Stimulated activated CD4-positive, alpha-beta T cell treated with anti-CD3 and anti-CD28 coated beads, Interleukin-15, amount 100 ng/mL, for 48 hours (primary cell): ENCODE results near the gene LZTR1.

ENCODE experiments used
- DNase-seq, 2 donors: peaks; one replicate each; pipeline ENCODE4 v3.0.0-alpha.2; 2020; ENCODE audit warnings: low read depth in 2 of 2

LZTR1 gene

DNA sequence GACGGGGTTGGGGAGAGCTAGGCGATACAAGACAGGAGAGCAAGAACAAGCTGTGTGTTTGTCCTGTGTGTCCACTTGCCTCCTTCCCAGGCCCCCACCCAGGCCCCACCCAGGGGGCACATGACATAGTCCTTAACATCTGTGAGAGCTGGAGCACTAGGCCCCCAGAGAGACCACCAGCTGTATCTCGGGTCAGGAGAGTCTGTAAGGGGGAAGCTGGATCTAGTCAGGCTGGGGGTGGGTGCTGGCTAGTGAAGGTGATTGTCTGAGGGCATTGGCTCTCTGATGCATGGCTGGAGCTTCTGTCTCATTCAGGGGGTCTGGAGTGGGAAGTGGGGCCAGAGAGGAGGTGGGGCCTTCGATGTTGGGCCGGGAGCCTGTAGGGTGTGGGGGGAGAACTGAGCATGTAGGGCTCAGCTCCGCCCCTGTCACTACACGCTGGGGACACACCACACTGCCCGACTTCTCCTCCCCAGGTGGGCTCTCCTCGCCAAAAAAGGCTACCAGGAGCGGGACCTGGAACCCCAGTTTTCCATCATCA, 33.4 kb downstream of the LZTR1 start:
- DNase-seq = no peak

DNA sequence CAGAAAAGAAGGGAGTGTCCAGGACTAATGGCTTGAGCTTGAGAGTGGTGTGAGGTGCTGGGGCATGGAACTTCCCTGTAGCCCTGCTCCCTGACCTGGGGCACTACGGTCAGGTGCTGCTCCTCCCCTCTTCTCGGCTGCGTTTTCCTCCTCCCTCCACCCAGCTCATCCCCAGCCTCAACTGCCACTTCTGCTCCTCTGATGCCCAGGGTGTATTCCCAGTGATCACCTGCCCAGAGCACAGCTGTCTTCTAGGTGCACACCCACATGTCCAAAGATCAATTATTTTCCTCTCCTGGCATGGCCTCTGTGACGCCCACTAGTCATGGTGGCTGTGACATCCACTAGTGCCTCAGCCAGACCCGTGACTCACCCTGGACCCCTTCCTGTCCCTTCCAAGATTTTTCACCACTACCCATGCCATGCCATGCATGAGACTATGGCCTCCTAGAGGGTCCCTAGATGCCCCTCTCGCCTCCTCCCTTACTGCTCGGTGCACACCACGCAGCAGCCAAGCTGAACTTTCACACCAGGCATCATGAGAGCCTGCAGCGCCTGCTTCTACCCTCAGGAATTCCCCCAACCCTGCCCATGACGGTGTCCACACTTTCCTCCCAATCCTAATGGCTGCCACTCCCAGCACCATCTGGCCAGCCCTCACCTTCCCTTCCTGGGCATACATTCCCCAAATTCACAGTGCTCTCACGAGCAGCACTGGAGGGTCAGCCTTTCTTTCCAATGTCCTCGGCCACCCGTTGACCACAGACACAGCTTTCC, 34.7 kb downstream of the LZTR1 start:
- no peak for DNase-seq

DNA sequence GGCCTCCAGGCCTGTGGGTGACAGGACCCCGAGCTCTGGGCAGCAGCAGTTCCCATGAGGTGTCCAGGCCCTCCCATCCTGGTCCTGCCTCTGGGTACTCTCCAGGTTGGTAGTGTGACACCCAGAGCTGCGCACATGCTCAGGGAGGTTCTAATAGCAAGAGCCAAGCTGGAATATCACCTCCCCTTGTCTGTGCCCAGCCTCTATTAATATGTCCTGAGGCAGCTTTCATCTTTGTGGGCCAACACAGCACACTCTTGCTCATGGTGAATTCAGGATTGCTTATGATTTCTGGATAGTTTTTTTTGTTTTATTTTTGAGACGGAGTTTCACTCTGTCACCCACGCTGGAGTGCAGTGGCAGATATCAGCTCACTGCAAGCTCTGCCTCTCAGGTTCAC, 36.2 kb downstream of the LZTR1 start:
- no peak for DNase-seq

DNA sequence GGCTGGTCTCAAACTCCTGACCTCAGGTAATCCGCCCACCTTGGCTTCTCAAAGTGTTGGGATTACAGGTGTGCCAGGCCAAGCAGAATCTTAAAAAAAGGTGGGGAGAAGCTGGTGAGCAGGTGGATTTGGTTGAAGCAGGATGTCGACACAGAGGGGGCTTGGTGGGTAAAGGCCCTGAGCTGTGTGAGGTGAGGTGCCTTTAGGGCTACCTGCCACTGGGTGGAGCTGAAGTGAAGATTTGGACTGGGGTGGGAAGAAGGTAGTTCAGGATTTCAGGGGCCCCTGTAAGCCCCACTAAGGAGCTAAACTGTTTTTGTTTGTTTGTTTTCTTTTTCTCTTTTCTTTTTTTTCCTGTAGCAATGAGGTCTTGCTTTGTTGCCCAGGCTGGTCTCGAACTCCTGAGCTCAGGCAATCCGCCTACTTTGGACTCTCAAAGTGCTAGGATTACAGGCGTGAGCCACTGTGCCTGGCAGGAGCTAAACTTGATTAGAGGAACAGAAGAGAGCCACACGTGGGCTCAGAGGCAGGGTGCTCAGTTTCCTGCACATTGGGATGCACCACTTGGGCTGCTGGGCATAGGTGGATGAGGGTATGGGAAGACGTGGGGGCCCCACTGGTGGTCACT, 38.8 kb downstream of the LZTR1 start:
- no peak for DNase-seq

DNA sequence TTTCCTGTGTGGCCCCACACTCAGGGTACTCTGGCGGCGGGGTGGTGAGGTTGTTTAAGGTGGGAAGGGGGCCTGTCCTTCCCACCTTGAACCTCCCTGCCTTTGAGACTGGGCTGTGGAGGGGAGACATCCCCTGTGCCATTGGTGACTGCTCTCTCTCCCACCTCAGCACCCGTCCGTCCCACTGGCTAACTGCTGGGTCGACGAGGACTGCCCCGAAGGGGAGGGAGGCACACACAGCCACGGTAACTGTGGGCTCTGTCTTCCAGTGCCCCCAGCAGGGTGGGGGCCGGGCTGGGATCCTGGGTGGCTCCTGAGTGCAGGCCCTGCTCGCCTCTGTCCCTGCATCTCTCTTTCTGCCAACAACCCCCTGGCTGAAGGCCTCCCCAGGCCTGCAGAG, 40.4 kb downstream of the LZTR1 start:
- no peak for DNase-seq

DNA sequence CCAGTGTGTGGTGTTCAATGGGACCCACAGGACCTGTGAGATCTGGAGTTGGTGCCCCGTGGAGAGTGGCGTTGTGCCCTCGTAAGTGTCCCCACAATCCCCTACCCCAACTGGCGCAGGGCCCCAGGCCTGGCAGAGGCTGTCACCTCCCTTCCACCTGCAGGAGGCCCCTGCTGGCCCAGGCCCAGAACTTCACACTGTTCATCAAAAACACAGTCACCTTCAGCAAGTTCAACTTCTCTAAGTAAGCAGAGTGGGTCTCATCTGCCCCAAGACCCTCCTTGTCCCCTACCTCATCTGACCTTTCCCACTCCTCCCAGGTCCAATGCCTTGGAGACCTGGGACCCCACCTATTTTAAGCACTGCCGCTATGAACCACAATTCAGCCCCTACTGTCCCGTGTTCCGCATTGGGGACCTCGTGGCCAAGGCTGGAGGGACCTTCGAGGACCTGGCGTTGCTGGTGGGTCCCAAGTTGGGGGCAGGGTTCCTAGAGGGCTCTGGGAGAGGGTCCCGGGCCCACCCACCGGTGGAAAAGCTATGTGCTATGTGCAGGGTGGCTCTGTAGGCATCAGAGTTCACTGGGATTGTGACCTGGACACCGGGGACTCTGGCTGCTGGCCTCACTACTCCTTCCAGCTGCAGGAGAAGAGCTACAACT, 41.0 kb downstream of the LZTR1 start:
- no peak for DNase-seq

DNA sequence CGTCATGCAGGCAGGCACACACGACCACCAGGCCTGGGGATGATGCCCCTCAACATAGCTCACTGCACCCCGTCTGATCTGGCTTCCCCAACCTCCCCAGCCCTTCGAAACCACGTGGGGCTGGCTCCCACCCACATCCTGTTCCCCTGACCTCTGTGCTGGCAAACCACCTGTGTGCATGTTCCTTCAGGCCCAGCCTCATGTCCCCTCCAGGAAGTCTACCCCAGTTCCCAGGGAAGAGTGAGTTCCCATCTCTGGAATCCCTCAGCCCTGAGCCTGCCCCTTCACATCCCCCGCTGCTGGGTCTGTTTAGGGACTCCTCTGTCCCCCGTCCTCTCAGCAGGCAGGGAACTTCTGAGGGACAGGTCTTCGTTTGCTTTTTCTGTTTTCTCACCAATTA, 43.2 kb downstream of the LZTR1 start:
- DNase-seq = no peak

DNA sequence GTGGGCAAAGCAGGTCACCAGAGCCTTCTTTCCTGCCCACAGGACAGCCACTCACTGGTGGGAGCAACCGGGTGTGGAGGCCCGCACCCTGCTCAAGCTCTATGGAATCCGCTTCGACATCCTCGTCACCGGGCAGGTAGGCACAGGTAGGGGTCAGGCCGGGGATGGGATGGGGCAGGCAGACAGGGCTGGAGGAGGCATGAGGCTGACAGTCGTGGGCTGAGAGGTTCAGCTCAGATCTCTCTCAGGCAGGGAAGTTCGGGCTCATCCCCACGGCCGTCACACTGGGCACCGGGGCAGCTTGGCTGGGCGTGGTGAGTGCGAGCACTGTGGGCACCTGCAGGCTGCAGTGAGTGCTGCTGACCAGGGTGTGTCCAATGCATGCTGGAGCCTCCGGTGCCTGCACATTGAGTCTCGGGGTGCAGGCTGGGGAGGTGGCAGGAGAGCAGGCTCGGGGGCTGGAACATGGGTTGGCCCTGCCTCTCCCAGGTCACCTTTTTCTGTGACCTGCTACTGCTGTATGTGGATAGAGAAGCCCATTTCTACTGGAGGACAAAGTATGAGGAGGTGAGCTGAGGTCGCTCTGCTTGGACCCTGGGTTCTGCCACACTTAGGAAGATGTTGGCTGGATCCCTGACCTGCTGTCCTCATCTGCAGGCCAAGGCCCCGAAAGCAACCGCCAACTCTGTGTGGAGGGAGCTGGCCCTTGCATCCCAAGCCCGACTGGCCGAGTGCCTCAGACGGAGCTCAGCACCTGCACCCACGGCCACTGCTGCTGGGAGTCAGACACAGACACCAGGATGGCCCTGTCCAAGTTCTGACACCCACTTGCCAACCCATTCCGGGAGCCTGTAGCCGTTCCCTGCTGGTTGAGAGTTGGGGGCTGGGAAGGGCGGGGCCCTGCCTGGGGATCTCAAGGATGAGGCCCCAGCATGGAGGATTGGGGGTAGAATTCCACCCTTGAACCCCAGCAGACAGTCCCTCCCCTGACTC, 44.0 kb downstream of the LZTR1 start:
- DNase-seq = no peak

DNA sequence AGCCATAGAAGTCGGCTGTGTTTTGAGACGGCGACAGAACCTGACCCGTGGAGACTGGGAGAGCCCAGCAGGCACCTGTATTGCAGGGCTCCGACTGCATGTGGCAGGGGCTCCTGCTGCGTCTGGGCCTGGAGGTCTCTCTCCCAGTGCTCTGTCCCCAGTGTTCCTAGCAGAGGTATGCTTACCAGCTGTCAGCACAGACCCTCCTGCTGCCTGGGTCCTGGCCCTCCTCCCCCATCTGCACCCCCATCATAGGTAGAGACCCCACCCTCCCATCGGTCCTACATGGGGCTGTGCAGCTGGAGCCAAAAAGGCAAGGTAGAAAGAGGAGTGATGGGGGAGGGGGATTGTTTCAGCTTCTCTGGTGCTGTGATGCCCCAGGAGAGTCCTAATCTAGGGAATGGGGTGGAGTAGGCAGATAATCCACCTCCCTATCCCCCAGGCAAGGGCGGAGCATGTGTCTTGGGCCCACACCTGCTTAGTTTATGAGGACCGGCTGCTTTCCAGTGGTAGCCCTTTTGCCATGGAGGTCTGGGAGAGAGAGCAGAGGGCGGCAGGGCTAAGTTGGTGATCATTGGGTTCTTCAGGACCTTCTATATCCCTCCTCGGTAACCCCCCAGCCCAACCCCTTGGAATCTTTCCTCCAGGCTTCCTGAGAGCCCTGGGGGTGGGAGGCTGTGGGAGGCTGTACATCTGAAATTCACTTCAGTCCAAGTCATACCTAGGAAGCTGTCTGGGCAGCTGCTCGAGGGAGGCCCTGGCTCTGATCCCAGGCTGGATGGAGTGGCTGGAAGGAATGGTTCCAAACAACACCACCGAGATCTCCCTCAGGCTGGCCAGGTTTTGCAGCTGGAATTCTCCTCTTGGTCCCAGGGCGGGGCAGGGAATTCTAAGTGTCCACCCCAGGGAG, 44.9 kb downstream of the LZTR1 start:
- DNase-seq = no peak

DNA sequence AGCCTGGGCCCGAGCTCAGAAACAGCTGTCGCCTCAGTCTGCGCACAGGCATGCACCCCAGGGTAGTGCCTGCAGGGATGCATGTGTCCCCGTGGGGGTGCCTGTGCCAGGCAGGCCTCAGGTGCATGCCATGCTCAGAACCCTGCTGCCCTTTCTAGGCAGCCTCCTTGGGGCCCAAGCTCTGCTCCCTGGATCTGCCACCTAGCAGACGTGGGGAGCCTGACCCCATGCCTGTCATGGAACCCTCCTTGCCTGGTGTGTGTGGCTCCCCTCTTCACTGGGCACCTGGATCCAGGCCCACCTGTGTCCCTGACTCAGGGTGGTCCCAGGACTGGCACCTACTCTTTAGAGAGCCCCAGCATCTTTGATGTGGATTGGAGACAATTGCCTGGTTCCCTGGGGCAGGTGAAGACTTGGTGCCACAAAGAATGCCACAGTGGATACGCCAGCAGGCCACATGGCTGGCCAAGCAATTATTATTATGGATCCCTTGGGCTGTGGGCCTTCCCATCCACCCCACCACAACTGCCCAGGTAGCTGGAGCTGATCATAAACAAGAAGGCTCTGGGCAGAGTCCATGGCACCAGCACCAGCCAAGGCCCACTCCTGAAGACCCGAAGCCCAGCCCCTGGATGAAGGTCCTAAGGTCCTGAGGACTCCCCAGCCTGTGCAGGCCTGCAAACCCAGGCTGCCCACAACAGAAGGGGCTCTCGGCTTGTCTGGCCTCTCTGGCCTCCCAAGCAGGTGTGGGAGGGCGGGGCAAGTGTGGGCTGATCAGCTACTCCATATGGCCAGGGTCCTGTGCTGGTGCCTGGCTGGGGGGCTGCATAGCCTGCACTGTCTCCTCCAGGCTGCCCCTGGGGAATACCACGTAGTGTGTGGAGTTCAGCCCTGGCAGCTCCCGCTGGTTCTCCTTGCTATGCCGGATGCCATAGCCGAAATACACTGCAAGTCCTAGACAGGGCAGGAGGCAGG, 46.5 kb downstream of the LZTR1 start:
- no peak for DNase-seq

DNA sequence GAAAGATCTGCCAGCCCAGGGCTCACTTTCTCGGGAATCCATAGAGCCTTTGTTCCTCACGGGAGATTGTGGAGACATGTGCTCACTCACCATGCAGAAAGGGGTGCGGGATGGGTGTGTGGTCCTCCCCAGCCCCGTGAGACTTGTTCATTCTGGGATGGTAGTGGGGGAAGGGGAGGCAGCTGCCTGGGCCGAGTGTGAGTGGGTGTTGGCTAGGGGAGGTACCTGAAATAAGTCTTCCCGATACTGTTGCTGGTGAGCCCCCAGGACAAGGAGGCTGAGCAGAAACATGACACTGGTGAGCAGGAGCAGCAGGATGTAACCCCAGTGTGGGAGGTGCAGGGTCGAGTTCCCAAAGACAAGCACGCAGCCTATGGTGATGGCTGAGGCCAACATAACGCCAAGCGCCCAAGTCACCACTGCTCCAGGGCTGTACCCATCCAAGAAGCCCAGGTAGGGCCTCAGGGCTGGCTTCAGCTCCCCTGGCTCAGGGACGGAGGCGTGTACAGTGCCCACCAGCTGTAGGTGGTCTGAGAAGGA, 47.5 kb downstream of the LZTR1 start:
- no peak for DNase-seq

DNA sequence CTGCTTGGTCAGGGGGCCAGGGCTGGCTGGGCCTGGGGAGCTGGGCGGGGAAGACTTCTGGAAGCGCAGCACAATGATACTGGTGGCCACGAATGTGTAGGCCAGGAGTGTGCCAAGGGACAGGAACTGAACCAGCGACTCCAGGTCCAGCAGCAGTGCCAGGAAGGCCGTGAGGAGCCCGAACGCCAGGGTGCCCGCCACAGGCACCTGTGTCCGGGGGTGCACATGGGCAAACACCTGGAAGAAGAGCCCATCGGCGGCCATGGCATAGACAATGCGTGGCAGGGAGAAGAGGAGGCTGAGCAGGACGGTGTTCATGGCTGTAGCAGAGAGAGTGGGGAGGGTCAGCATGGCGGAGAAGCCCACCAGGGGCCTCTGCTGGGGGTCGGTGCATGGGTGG, 47.9 kb downstream of the LZTR1 start:
- no peak for DNase-seq

DNA sequence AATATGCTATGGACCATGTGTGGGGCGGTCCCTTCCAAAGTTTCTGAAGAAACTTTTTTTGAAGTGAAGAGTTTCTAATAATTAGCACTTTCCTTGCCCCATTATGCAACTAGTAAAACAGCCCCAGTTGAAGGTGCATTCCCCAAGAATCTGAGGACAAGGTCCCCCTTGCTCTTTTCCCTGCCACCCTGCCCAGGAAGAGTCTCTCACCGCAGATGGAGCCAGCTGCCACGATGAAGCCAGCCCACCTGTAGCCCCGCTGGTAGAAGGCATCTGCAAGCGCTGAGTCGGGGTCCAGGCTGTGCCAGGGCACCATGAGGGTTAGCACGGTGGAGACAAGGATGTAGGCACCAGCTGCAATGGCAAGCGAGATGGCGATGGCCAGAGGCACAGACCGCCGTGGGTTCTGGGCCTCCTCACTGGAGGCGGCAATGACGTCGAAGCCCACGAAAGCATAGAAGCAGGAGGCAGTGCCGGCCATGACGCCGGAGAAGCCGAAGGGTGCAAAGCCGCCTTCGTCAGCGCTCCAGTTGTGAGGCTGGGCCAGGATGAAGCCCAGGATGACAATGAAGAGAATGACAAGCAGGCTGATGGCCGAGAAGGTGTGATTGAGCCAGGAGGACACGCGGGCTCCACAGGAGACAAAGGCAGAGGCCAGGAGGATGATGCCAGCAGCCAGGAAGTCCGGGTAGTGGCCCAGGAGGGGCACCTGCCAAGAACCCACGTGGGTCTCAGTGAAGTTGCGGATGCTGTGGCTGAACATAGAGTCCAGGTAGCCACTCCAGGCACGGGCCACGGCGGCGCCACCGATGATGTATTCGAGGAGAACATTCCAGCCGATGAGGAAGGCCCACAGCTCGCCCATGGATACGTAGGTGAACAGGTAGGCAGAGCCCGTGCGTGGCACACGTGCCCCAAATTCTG, 48.8 kb downstream of the LZTR1 start:
- DNase-seq = no peak

DNA sequence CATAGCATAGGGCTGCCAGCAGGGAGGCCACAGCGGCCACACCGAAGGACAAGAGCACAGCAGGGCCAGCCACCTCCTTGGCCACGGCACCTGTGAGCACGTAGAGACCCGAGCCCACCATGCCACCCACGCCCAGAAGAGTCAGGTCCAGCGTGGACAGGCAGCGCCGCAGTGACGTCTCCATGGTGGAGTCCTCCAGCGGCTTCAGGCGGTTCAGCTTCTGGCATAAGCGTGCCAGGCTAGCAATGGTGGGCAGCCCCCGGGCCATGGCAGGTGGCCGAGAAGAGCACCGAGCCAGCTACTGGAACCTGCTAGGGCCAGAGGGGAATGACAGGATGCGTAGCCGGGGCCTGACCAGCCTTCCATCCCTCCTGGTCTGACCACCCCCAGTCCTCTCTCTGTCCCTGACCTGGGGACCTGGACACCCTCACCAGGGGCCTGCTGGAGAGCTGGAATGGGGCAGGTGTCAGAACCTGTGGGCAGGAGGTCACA, 49.5 kb downstream of the LZTR1 start:
- DNase-seq = no peak

DNA sequence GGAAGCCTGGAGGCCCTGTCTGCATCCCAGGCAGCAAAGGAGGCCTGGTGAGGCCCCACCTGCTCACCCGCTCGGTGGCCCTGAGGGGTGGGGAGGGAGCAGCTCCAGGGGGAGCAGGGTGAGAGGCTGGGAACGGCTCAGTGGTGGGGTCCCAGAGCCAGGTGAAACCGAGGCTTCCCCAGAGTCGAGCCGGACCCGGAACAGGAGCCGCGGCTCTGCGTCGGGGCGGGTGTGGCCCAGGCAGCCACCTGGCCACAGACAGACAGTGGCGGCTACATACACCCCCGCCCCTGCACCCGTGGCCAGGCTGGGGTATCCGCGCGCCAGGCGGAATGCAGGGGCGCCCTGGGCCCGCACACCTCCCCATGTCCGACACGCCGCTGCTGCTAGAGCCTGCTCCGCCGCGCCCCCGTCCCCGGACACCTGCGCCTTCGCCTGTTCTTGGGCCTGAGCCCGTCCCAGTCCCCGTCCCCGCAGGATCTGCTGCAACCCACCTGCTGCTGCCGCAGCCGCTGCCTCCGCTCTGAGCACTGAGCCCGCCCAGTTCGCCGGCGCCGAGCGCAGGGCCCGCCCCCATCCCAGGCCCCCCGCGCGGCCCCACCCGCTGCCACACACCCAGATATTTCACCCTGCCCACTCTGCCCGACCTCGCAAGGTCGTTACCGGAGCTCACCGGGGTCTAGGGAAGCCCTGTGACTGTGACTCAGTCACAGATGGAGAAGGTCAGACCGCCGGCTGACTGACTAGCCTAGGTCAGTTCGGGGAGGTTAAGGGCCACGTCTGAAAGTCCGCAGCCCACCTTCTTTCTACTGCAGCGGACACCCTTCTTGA, 50.2 kb downstream of the LZTR1 start, which contains the start of gene SLC7A4:
SLC7A4 (minus strand) TSS at position 525 of the 831 bp plus-strand sequence. CDS start 749 bp downstream, outside the sequence.
- no peak for DNase-seq

DNA sequence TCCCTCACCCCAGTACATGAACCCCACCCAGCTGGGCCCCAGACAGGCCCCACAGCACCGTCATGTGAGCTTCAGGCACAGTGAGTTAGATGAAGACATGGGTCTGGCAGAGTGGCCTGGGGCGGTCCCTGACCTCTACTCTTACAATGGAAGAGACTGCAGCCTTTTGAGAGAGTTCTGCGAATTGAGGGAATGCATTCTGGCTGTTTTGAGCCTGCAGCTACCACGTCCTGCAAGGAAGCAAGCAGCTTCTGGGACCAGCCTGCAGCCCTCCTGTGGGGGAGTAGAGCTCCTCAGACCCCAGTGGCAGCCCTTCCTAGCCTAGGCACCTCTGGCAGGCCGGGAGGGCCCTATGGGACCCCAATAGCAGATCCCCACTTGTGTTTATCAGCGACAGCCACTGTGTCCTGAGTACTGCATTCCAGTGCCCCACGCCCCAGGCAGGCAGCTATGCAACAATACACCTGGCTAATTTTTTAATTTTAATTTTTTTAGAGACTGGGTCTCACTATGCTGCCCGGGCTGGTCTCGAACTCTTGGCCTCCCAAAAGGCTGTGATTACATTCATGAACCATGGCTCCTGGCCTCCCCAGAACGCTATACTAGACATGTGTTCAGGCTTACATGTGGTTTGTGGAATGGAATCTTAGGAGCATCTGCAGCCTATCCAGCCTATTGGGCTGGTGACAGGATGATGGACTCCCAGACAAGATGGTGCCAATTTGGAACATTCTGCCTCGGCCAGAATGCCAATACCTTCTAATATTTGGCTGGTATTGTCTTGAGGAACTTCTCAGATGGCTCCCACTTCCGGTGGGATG, 51.0 kb downstream of the LZTR1 start:
- DNase-seq = no peak
